PC-9 (cell line): ENCODE measurements around the gene TEKT2. TPM values are rescaled to one million over a fixed set of nuclear protein-coding genes. Genes with fewer than 3 reads are reported as not detected.

Experiments used
- BruUV-seq: library from RNA; stranded (reverse); fragments of 400-500 nt; replicated peaks from 2 replicates; lab custom pipeline; 2021; lab: Mats Ljungman, UMichigan
- CTCF ChIA-PET: fragments of 300-600 bp; sonication (Branson Sonifier 250); formaldehyde crosslinking; loops from one replicate; lab custom pipeline; 2022; ENCODE audit warnings: antibody characterized with exemption; lab: Charles Lee
- POLR2A ChIA-PET: fragments of 300-600 bp; sonication (Branson Sonifier 250); formaldehyde crosslinking; loops from one replicate; lab custom pipeline; 2022; ENCODE audit warnings: antibody characterized with exemption; ENCODE audit not compliant: unreplicated experiment; lab: Charles Lee
- DNase-seq, 2 experiments: peaks; one replicate each; pipeline versions ENCODE4 v3.0.0 to v3.0.0-alpha.2; 2015 to 2022; ENCODE audit warnings: mixed read lengths in 1 of 2
- H2AFZ ChIP-seq: fragments of 200-600 bp; sonication (generic); 2 replicates; pipeline ENCODE4 v1.8.1; 2017; ENCODE audit warnings: antibody characterized with exemption
- H3F3A ChIP-seq: fragments of 200-600 bp; sonication (generic); 2 replicates; pipeline ENCODE4 v1.8.1; 2017; ENCODE audit warnings: antibody characterized with exemption, mild to moderate bottlenecking, low read depth; ENCODE audit not compliant: insufficient read depth
- H3K27ac ChIP-seq: fragments of 200-600 bp; sonication (generic); 2 replicates; pipeline ENCODE4 v1.6.1; 2016; ENCODE audit warnings: mixed run types
- H3K27me3 ChIP-seq: fragments of 200-600 bp; sonication (generic); 2 replicates; pipeline ENCODE4 v1.6.1; 2016; ENCODE audit warnings: low read depth, mixed run types; ENCODE audit not compliant: insufficient read depth
- H3K36me3 ChIP-seq: fragments of 200-600 bp; sonication (generic); 2 replicates; pipeline ENCODE4 v1.6.1; 2016; ENCODE audit warnings: low read depth, mixed run types
- H3K4me1 ChIP-seq: fragments of 200-600 bp; sonication (generic); replicated peaks from 2 replicates; pipeline ENCODE4 v1.6.1; 2016; ENCODE audit warnings: mixed run types; ENCODE audit not compliant: insufficient read depth
- H3K4me2 ChIP-seq: fragments of 200-600 bp; sonication (generic); 2 replicates; pipeline ENCODE4 v1.6.1; 2017; ENCODE audit warnings: mixed run types
- H3K4me3 ChIP-seq: fragments of 200-600 bp; sonication (generic); 2 replicates; pipeline ENCODE4 v1.6.1; 2016; ENCODE audit warnings: mixed run types
- H3K79me2 ChIP-seq: fragments of 200-600 bp; sonication (generic); 2 replicates; pipeline ENCODE4 v1.6.1; 2017; ENCODE audit warnings: low read depth, mixed run types
- H3K9me2 ChIP-seq: fragments of 200-600 bp; sonication (generic); 2 replicates; pipeline ENCODE4 v1.8.1; 2017; ENCODE audit warnings: mild to moderate bottlenecking; ENCODE audit not compliant: insufficient read depth
- H3K9me3 ChIP-seq: fragments of 200-600 bp; sonication (generic); 2 replicates; pipeline ENCODE4 v1.8.1; 2016; ENCODE audit warnings: low read depth; ENCODE audit not compliant: insufficient read depth
- H4K20me1 ChIP-seq: fragments of 200-600 bp; sonication (generic); 2 replicates; pipeline ENCODE4 v1.8.1; 2017; ENCODE audit not compliant: insufficient read depth
- EZH2 ChIP-seq: fragments of 200-600 bp; sonication (generic); IDR thresholded peaks from 2 replicates; pipeline ENCODE4 v1.8.0; 2017; ENCODE audit warnings: antibody characterized with exemption, low read depth
- intact Hi-C: fragments of 100-400 bp; cut with micrococcal nuclease; formaldehyde crosslinking; loops from one replicate; pipeline ENCODE4 v1.10.0; 2022; ENCODE audit not compliant: unreplicated experiment
- total RNA-seq: library from RNA; stranded (reverse); gene quantifications from 2 replicates; pipeline ENCODE4 v1.2.3, GENCODE V29; 2021
- TF ChIP-seq, protein P1 (sequence below): fragments of 200-600 bp; sonication (generic); conservative IDR thresholded peaks from 2 replicates; pipeline ENCODE4 v1.6.1; 2017; ENCODE audit warnings: mixed run types, antibody characterized with exemption, mild to moderate bottlenecking, moderate library complexity

The TEKT2 gene
- total RNA-seq, 1 experiment from 2014 or later, result 1.1 TPM

DNA sequence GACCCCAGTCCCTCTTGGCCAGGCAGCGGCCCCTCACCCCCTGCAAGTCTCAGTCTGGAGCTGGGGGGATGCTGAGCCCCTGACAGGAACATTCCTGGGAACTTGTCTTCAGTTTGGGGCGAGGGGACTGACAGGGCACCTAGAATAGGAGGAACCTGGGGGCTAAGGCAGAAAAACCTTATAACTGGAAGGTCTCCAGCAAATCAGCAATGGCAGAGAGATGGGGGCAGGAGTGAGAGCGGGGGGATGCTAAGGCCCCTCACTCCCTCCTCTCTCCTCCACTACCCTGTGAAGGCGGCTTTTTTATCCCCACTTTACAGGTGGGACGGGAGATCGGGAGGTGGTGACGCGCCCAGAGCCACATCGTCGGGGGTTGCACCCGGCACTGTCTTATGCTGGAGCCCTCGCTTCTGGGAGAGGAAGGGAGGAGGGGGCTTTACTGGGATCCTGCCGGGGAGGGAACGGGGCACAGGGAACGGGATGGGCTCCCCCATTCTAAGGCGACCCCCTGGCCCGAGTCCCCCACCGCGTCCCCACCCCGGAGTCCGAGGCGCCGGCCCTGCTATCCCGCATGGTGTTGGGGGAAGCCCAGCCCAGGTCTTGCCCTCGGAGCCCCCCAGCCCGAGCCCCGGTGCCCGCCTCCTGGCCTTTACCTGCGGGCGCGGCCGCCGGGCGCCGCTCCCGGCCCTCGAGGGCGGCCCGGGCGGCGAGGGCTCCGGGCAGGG lies 40.7 kb downstream of the TEKT2 start:
- H3K4me1 ChIP-seq, result no peaks in the 10 kb centered on the region
- TF ChIP-seq, protein P1, sequence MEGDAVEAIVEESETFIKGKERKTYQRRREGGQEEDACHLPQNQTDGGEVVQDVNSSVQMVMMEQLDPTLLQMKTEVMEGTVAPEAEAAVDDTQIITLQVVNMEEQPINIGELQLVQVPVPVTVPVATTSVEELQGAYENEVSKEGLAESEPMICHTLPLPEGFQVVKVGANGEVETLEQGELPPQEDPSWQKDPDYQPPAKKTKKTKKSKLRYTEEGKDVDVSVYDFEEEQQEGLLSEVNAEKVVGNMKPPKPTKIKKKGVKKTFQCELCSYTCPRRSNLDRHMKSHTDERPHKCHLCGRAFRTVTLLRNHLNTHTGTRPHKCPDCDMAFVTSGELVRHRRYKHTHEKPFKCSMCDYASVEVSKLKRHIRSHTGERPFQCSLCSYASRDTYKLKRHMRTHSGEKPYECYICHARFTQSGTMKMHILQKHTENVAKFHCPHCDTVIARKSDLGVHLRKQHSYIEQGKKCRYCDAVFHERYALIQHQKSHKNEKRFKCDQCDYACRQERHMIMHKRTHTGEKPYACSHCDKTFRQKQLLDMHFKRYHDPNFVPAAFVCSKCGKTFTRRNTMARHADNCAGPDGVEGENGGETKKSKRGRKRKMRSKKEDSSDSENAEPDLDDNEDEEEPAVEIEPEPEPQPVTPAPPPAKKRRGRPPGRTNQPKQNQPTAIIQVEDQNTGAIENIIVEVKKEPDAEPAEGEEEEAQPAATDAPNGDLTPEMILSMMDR, result no peak
- no peak for TF ChIP-seq EZH2
- ChIA-PET POLR2A (no interaction called here), CTCF (no interaction called here)
- H3K36me3 ChIP-seq, result no peaks in the 10 kb centered on the region
- H3K9me2 ChIP-seq, result no peaks in the 10 kb centered on the region
- no peak overlapping the region for H3K27ac ChIP-seq
- H4K20me1 ChIP-seq, result no peaks in the 10 kb centered on the region
- no peaks in the 10 kb centered on the region for H3F3A ChIP-seq
- H3K4me3 ChIP-seq, result no peak overlapping the region
- no peaks in the 10 kb centered on the region for H3K79me2 ChIP-seq
- peaks cover 25% of the 10 kb centered on the region for H3K27me3 ChIP-seq
- intact Hi-C loops, result no loop called here
- no peak overlapping the region for H2AFZ ChIP-seq
- DNase-seq, result no peak
- no peaks in the 10 kb centered on the region for H3K9me3 ChIP-seq
- no TSS peak for BruUV-seq
- no peak overlapping the region for H3K4me2 ChIP-seq

DNA sequence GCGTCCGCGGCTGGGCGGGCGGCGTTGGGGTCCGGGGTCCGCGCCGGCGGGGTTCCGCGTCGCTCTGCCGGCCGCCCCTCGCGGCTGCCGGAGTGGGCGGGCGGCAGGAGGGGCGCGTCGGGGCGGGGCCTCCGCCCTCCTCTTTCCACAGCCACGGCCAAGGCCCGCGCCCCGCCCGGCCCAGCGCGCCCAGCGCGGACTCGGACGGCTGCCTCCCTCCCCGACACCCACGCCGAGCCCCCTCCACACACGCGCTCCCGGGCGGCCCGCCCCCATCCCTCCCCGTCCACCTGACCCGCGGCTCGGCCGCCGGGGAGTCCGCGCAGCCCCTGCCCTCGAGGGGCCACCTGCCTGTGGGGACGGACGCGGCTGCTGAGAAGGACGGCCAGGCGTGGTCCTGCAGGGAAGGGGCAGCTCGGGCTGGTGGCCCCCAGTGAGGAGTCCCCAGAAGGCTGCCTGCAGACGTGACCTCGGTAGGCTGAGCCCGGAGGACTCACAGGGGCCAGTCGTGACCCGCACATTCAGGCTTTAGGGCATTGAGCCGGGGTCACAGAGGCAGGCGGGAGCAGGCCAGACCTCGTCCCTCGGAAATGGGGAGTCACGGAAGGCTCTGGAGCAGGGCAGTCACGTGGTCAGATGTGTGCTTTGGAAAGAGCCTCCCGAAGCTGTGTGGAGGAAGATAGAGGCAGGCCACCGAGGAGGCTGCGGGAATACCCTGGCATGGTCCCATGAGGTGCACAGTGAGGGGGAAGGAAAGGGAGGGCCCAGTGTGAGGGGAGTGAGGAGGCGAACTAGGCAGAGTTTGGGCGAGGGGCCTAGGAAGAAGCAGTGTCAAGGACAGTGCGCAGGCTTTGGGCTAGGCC lies 41.5 kb downstream of the TEKT2 start, which contains the start of gene COL8A2:
Gene COL8A2 (minus strand): TSS at position 94 of the 863 bp plus-strand sequence. CDS start 24,980 bp downstream, outside the sequence.
- peak in 1 of 2 experiments; percentile 15 for DNase-seq
- Histone ChIP-seq H3K27ac (no peak within 1 kb of the TSS), H3K4me2 (no peak within 1 kb of the TSS), H3K36me3 (no peaks in the 10 kb centered on the region), H3K4me1 (no peaks in the 10 kb centered on the region), H3K27me3 (peaks cover 25% of the 10 kb centered on the region), H3K4me3 (no peak within 1 kb of the TSS), H4K20me1 (no peaks in the 10 kb centered on the region), H3K9me2 (no peaks in the 10 kb centered on the region), H3K79me2 (no peaks in the 10 kb centered on the region), H2AFZ (no peak within 1 kb of the TSS), H3F3A (no peaks in the 10 kb centered on the region), H3K9me3 (no peaks in the 10 kb centered on the region)
- intact Hi-C loops, result no loop called here
- TF ChIP-seq, protein P1, result no peak
- no peak for TF ChIP-seq EZH2
- no TSS peak for BruUV-seq
- POLR2A ChIA-PET, result no interaction called here
- CTCF ChIA-PET, result no interaction called here

DNA sequence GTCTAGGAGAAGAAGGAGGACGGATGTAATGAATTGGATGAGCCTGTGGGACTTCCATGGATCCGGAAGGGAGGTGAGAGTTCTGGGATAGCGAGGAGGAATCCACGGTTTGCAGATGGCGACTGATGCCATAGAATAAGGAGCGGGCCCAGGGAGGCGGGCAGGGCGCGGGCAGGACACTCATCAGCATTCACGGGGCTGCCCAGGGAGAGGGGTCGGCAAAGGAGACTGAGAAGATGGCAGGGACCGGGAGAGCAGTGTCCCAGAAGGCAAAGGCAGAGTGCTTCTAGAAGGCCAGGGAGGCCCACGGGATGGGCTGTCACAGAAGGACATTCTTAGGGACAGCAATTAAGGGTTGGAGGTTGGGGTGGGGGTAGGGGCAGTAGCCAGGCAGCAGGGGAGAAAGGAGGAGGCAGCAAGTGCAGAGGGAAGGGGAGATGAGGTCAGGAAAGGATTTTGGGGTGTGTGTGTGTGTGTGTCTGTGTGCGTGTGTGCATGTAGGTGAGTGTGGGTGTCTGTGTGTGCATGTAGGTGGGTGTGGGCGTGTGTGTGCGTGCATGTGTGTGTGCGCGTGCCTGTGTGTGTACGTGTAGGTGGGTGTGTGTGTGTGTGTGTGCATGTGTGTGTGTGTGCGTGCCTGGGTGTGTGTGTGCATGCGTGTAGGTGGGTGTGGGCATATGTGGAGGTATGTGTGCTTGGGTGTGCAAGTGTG lies 42.3 kb downstream of the TEKT2 start:
- no peaks in the 10 kb centered on the region for H3F3A ChIP-seq
- H3K4me3 ChIP-seq, result no peak overlapping the region
- CTCF ChIA-PET, result no interaction called here
- H4K20me1 ChIP-seq, result no peaks in the 10 kb centered on the region
- no peak overlapping the region for H3K4me2 ChIP-seq
- H3K27ac ChIP-seq, result no peak overlapping the region
- no peaks in the 10 kb centered on the region for H3K4me1 ChIP-seq
- POLR2A ChIA-PET, result no interaction called here
- H3K9me3 ChIP-seq, result no peaks in the 10 kb centered on the region
- no TSS peak for BruUV-seq
- H2AFZ ChIP-seq, result no peak overlapping the region
- H3K9me2 ChIP-seq, result no peaks in the 10 kb centered on the region
- intact Hi-C loops, result no loop called here
- H3K79me2 ChIP-seq, result no peaks in the 10 kb centered on the region
- H3K36me3 ChIP-seq, result no peaks in the 10 kb centered on the region
- no peak for DNase-seq
- TF ChIP-seq EZH2, result no peak
- TF ChIP-seq, protein P1, result no peak
- peaks cover 25% of the 10 kb centered on the region for H3K27me3 ChIP-seq
